ENCODE results near the gene SCN4B. TPM values are rescaled to one million over a fixed set of nuclear protein-coding genes. Genes with fewer than 3 reads are reported as not detected.

Gene SCN4B
- total RNA-seq, 2 experiments from 2014 or later = 0.72 to 1.1 TPM

DNA sequence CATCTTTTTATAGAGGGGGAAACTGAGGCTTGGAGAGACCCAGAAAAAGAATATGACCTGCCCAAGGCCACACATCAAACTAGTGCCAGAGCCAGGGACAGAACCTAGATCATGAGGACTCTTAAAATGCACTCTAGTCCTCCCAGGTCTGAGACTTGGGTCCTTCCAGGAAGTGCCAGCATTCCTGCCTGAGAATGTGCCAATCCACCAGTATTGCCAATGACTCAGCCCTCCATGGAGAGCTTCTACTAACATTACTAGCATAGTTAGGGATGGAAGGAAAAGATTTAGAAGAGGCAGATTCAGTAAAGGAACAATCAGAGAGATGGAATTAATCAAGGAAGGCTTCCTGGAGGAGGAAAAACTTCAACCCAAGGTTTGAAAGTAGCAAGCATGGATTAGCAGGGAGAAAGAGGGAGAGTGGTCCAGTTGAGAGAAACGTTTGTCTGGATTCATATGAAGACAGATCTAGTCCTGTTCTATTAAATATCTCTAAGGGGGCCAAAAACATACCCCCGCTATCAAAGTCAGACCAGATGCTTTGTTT is 45.8 kb downstream of the SCN4B start:
- POLR2A ChIA-PET = no interaction called here
- Mint-ChIP-seq H3K4me1 (ENCODE audit: low read depth) (peaks cover 2% of the 10 kb centered on the region), H3K27ac (no peak overlapping the region), H3K4me3 (no peak overlapping the region), H3K9me3 (no peaks in the 10 kb centered on the region), H3K36me3 (ENCODE audit: low read depth) (no peaks in the 10 kb centered on the region), H3K27me3 (peaks cover 1% of the 10 kb centered on the region)
- DNase-seq (no peak), ATAC-seq (no peak)
- CTCF ChIA-PET = interaction anchor here (0.9 kb wide), 1 partner anchor 35 kb away, joined by 3 read pairs; no protein-coding TSS in a partner anchor
- TF ChIP-seq, protein P1, sequence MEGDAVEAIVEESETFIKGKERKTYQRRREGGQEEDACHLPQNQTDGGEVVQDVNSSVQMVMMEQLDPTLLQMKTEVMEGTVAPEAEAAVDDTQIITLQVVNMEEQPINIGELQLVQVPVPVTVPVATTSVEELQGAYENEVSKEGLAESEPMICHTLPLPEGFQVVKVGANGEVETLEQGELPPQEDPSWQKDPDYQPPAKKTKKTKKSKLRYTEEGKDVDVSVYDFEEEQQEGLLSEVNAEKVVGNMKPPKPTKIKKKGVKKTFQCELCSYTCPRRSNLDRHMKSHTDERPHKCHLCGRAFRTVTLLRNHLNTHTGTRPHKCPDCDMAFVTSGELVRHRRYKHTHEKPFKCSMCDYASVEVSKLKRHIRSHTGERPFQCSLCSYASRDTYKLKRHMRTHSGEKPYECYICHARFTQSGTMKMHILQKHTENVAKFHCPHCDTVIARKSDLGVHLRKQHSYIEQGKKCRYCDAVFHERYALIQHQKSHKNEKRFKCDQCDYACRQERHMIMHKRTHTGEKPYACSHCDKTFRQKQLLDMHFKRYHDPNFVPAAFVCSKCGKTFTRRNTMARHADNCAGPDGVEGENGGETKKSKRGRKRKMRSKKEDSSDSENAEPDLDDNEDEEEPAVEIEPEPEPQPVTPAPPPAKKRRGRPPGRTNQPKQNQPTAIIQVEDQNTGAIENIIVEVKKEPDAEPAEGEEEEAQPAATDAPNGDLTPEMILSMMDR (IDR thresholded peaks at IDR 0.05) = no peak
- intact Hi-C loops (cut with micrococcal nuclease) = no loop called here

DNA sequence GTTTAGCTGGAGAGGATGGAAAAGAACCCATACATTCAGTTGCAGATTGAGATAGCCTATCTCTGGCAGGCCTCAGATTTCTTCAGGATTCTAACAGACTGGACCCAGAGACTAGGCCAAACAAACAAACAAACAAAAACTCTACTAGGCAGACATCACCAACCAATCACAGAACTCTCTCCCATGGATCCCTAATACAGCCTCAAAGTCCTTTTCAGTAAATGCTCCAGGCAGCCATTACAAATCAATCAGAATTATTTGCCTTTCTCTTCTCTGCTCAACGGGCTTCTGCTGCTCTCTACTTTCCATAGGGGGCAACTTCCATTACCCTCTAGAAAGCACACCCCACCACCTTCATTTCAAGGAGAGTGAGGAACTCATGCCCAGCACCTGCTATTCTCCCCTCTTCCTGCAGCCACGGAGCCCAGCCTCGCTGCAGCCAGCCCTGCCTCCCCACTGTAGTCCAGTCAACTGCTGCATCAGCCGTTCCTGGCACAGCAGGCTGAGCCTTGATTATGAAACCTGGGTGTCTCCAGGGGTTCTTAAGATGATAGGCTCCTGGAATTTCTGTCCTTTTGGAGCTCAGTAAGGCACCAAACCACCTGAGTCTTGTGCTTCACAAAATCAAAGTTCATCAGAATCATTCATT is 46.8 kb downstream of the SCN4B start:
- ChIA-PET POLR2A (no interaction called here), CTCF (no interaction called here)
- Mint-ChIP-seq H3K27ac (no peak overlapping the region), H3K4me1 (ENCODE audit: low read depth) (no peaks in the 10 kb centered on the region), H3K4me3 (no peak overlapping the region), H3K36me3 (ENCODE audit: low read depth) (no peaks in the 10 kb centered on the region), H3K27me3 (peaks cover 1% of the 10 kb centered on the region), H3K9me3 (no peaks in the 10 kb centered on the region)
- ATAC-seq = no peak
- intact Hi-C loops (cut with micrococcal nuclease) = no loop called here
- TF ChIP-seq, protein P1 (IDR thresholded peaks at IDR 0.05) = no peak
- no peak for DNase-seq

DNA sequence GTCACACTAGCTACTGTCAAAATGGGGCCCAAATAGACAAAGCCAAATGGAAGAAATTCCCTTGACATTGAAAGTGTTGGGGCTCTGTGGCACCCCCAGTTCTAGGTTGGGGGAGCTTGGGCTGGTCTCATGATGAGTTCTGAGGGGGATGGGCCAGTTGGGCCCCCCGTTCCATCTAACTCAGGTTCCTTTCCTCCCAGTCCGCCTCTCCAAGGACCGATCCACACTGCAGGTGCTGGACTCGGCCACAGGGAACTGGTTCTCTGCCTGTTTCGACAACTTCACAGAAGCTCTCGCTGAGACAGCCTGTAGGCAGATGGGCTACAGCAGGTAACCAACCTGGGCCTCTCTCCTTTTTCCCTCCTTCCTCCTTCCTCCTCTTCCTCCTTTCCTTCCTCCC is 48.1 kb downstream of the SCN4B start:
- Mint-ChIP-seq H3K27me3 (peaks cover 1% of the 10 kb centered on the region), H3K9me3 (no peaks in the 10 kb centered on the region), H3K4me3 (no peak overlapping the region), H3K36me3 (ENCODE audit: low read depth) (no peaks in the 10 kb centered on the region), H3K4me1 (ENCODE audit: low read depth) (peaks cover under 1% of the 10 kb centered on the region), H3K27ac (no peak overlapping the region)
- ATAC-seq (no peak), DNase-seq (no peak)
- TF ChIP-seq, protein P1 (IDR thresholded peaks at IDR 0.05) = no peak
- POLR2A ChIA-PET = no interaction called here
- CTCF ChIA-PET = interaction anchor here (1.4 kb wide), 1 partner anchor 66 kb away, joined by 3 read pairs; no protein-coding TSS in a partner anchor
- intact Hi-C loops (cut with micrococcal nuclease) = no loop called here

DNA sequence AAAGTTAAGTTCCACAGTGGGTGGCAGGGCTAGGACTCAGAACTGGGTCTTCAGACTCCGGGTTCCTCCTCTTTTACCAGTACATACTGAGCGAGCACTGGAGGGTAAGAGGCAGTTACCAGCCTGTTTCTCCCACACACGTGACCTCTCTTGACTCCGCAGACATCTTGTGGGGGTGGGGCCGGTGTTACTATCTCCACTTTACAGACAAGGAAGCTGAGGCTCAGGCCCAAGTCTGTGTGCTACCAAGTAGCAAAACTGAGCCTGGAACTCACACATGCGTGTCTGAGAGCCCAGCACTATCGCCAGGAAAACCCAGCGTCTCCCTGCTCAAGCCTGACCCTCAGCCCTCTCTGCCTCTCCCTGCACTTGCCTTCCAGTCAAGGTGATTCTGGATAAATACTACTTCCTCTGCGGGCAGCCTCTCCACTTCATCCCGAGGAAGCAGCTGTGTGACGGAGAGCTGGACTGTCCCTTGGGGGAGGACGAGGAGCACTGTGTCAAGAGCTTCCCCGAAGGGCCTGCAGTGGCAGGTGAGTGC is 49.8 kb downstream of the SCN4B start:
- CTCF ChIA-PET = no interaction called here
- no peak for DNase-seq
- peaks cover 4% of the 10 kb centered on the region for H3K4me1 Mint-ChIP-seq (ENCODE audit: low read depth)
- H3K9me3 Mint-ChIP-seq = no peaks in the 10 kb centered on the region
- POLR2A ChIA-PET = no interaction called here
- no peaks in the 10 kb centered on the region for H3K36me3 Mint-ChIP-seq (ENCODE audit: low read depth)
- H3K27me3 Mint-ChIP-seq = peaks cover 1% of the 10 kb centered on the region
- ATAC-seq = no peak
- no peak overlapping the region for H3K4me3 Mint-ChIP-seq
- H3K27ac Mint-ChIP-seq = no peak overlapping the region
- TF ChIP-seq, protein P1 (IDR thresholded peaks at IDR 0.05) = no peak
- intact Hi-C loops (cut with micrococcal nuclease) = no loop called here

DNA sequence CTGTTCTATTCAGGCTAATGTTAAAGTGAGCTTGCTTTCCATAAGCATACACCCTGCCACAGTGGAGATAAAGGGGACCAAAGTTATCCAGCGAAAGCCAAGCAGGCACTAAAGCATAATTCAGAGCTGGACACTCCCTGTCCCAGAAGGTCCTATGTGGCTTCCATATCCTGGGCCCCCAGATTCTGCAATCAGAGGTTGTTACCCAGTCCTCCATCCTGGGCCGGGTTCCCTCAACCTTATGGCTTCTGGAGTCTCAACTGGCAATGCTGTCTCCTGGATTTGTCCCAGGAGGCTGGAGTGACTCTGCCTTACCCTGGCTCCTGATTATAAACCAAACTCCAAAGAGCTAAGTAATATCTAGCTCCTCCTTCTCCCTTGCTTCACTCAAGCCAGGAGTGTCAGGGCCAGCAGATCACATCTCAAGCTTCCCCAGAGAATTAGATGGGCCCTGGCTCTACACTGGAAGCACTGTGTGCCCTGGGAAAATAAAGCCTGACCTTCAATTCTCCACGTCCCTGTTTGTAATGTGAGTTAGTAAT is 51.9 kb downstream of the SCN4B start:
- ChIA-PET POLR2A (no interaction called here), CTCF (interaction anchor here (1.2 kb wide), 1 partner anchor 47 kb away, joined by 3 read pairs; no protein-coding TSS in a partner anchor)
- no peaks in the 10 kb centered on the region for H3K36me3 Mint-ChIP-seq (ENCODE audit: low read depth)
- ATAC-seq = no peak
- no peak overlapping the region for H3K27ac Mint-ChIP-seq
- H3K27me3 Mint-ChIP-seq = peaks cover 1% of the 10 kb centered on the region
- TF ChIP-seq, protein P1 (IDR thresholded peaks at IDR 0.05) = no peak
- intact Hi-C loops (cut with micrococcal nuclease) = no loop called here
- H3K4me3 Mint-ChIP-seq = no peak overlapping the region
- peaks cover 4% of the 10 kb centered on the region for H3K4me1 Mint-ChIP-seq (ENCODE audit: low read depth)
- H3K9me3 Mint-ChIP-seq = no peaks in the 10 kb centered on the region
- DNase-seq = no peak

All from activated CD8-positive, alpha-beta T cell treated with anti-CD3 and anti-CD28 coated beads for 36 hours (primary cell).